A549 (cell line): ENCODE results near the gene ALDH7A1.

Source experiments
- MAFK ChIP-seq: fragments of 450-650 bp; IDR thresholded peaks from 2 replicates; pipeline ENCODE4 v1.6.1; 2014; ENCODE audit not compliant: partially characterized antibody
- POLR2A ChIP-seq: IDR thresholded peaks from 2 replicates; pipeline ENCODE4 v1.6.1; 2012; ENCODE audit warnings: mild to moderate bottlenecking, low read length
- RAD21 ChIP-seq, 2 experiments: fragments of >200 bp in 1 of 2; sonication (Bioruptor Twin) in 1 of 2; formaldehyde crosslinking in 1 of 2; IDR thresholded peaks in 1 of 2; conservative IDR thresholded peaks in 1 of 2; 2 replicates in 1 of 2; 3 replicates in 1 of 2; pipeline ENCODE4 v1.6.1; 2012 to 2018; ENCODE audit warnings: inconsistent platforms in 1 of 2
- TF ChIP-seq, protein P1 (sequence below): fragments of >200 bp; sonication (Bioruptor Twin); formaldehyde crosslinking; IDR thresholded peaks from 3 replicates; pipeline ENCODE4 v1.5.1; 2016

DNA sequence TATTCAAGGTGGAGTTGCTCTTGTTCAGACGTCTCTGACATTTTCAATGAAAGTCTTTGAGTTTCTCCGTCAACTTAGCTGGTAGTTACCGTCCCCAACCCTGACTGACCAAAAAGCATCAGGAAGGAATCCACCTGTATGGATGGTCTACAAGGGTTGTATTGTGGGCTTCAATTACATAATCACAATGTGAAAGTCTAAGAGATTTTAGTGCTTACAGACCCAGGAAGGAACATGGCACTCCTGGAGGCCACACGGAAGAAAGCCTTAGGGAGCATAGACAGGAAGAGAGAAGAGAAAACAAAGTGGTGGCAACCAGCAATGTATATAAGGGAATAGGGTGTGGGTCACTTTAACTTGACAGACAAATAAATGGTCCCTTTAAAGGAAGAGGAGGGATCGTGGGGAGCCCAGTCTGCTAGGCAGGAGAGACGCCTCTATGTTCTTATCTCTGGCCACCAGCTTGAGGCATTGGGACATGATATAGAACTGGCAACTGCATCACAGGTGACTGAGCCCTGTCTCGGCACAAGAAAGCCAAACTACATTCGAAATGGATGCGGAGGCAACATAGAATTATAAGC is 80.4 kb downstream of the ALDH7A1 start:
- TF ChIP-seq, protein P1, sequence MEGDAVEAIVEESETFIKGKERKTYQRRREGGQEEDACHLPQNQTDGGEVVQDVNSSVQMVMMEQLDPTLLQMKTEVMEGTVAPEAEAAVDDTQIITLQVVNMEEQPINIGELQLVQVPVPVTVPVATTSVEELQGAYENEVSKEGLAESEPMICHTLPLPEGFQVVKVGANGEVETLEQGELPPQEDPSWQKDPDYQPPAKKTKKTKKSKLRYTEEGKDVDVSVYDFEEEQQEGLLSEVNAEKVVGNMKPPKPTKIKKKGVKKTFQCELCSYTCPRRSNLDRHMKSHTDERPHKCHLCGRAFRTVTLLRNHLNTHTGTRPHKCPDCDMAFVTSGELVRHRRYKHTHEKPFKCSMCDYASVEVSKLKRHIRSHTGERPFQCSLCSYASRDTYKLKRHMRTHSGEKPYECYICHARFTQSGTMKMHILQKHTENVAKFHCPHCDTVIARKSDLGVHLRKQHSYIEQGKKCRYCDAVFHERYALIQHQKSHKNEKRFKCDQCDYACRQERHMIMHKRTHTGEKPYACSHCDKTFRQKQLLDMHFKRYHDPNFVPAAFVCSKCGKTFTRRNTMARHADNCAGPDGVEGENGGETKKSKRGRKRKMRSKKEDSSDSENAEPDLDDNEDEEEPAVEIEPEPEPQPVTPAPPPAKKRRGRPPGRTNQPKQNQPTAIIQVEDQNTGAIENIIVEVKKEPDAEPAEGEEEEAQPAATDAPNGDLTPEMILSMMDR, result no peak
- TF ChIP-seq RAD21 (conservative IDR thresholded peaks at IDR 0.05 in 1 of 2, IDR thresholded peaks at IDR 0.05 in 1 of 2), result no peak
- TF ChIP-seq MAFK, result no peak
- TF ChIP-seq POLR2A, result no peak
